Mesenchymal stem cell (in vitro differentiated cells and primary cell): ENCODE results near the gene FRZB.

ENCODE experiments used
- DNase-seq: peaks from one replicate; pipeline ENCODE4 v3.0.0-alpha.2; 2013
- H2AFZ ChIP-seq: one replicate; pipeline ENCODE4 v1.6.1; 2013; ENCODE audit warnings: low read depth, mild to moderate bottlenecking, control low read depth, inconsistent platforms, low read length, moderate library complexity
- H2AK5ac ChIP-seq: 2 replicates; pipeline ENCODE4 v1.6.1; 2013; ENCODE audit warnings: low read length, moderate library complexity, mild to moderate bottlenecking, inconsistent platforms; ENCODE audit not compliant: severe bottlenecking
- H2BK120ac ChIP-seq: one replicate; pipeline ENCODE4 v1.6.1; 2013; ENCODE audit warnings: low read depth, mild to moderate bottlenecking, inconsistent platforms, low read length, moderate library complexity
- H2BK12ac ChIP-seq, 2 experiments: one replicate each; pipeline ENCODE4 v1.6.1; 2013; ENCODE audit warnings: inconsistent platforms in 2 of 2, low read length in 2 of 2, mild to moderate bottlenecking in 2 of 2, moderate library complexity in 2 of 2, control low read depth in 1 of 2
- H2BK15ac ChIP-seq: one replicate; pipeline ENCODE4 v1.6.1; 2013; ENCODE audit warnings: mild to moderate bottlenecking, low read depth, inconsistent platforms; ENCODE audit not compliant: poor library complexity, severe bottlenecking
- H2BK5ac ChIP-seq: 2 replicates; pipeline ENCODE4 v1.6.1; 2013; ENCODE audit warnings: low read depth, mild to moderate bottlenecking, low read length, control low read depth, inconsistent platforms; ENCODE audit not compliant: poor library complexity, severe bottlenecking
- H3K14ac ChIP-seq, 2 experiments: one replicate each; pipeline ENCODE4 v1.6.1; 2013; ENCODE audit warnings: inconsistent platforms in 2 of 2, low read length in 2 of 2, control low read depth in 1 of 2, mild to moderate bottlenecking in 1 of 2, moderate library complexity in 1 of 2
- H3K18ac ChIP-seq, 2 experiments: one replicate each; pipeline ENCODE4 v1.6.1; 2013; ENCODE audit warnings: inconsistent platforms in 2 of 2, low read length in 2 of 2, control low read depth in 1 of 2, low read depth in 1 of 2, mild to moderate bottlenecking in 1 of 2
- H3K23ac ChIP-seq, 2 experiments: one replicate each; pipeline ENCODE4 v1.6.1; 2013; ENCODE audit warnings: inconsistent platforms in 2 of 2, low read length in 2 of 2, mild to moderate bottlenecking in 2 of 2, moderate library complexity in 2 of 2, control low read depth in 1 of 2
- H3K27ac ChIP-seq: 2 replicates; pipeline ENCODE4 v1.5.1; 2013; ENCODE audit warnings: mild to moderate bottlenecking, moderate library complexity, low read length, control low read depth, inconsistent platforms; ENCODE audit not compliant: poor library complexity, severe bottlenecking
- H3K27me3 ChIP-seq, 2 experiments: 2 replicates each; pipeline versions ENCODE4 v1.6.1 to v1.7.0; 2013; ENCODE audit warnings: low read length in 2 of 2, mild to moderate bottlenecking in 2 of 2, moderate library complexity in 2 of 2, control low read depth in 1 of 2, inconsistent platforms in 1 of 2; ENCODE audit not compliant: control insufficient read depth in 1 of 2, insufficient read depth in 1 of 2
- H3K36me3 ChIP-seq, 2 experiments: 2 replicates each; pipeline versions ENCODE4 v1.6.1 to v1.7.0; 2013; ENCODE audit warnings: low read length in 2 of 2, control low read depth in 1 of 2, inconsistent platforms in 1 of 2, low read depth in 1 of 2, mild to moderate bottlenecking in 1 of 2; ENCODE audit not compliant: insufficient read depth in 2 of 2, control insufficient read depth in 1 of 2
- H3K4ac ChIP-seq, 2 experiments: one replicate each; pipeline ENCODE4 v1.6.1; 2013; ENCODE audit warnings: inconsistent platforms in 2 of 2, low read length in 2 of 2, mild to moderate bottlenecking in 2 of 2, moderate library complexity in 2 of 2, control low read depth in 1 of 2, low read depth in 1 of 2
- H3K4me1 ChIP-seq: 2 replicates; pipeline ENCODE4 v1.6.1; 2013; ENCODE audit warnings: low read depth, low read length, control low read depth; ENCODE audit not compliant: control insufficient read depth, insufficient read depth
- H3K4me2 ChIP-seq: 2 replicates; pipeline ENCODE4 v1.6.1; 2013; ENCODE audit warnings: low read length, mild to moderate bottlenecking, inconsistent platforms; ENCODE audit not compliant: poor library complexity, severe bottlenecking
- H3K4me3 ChIP-seq, 2 experiments: 2 replicates each; pipeline versions ENCODE4 v1.5.1 to v1.7.0; 2013; ENCODE audit warnings: low read length in 2 of 2, mild to moderate bottlenecking in 2 of 2, control low read depth in 1 of 2, low read depth in 1 of 2; ENCODE audit not compliant: insufficient read depth in 1 of 2
- H3K79me1 ChIP-seq: replicated peaks from 2 replicates; pipeline ENCODE4 v1.6.1; 2013; ENCODE audit warnings: mild to moderate bottlenecking, control low read depth, low read length, inconsistent platforms; ENCODE audit not compliant: poor library complexity, severe bottlenecking
- H3K9ac ChIP-seq: 2 replicates; pipeline ENCODE4 v1.7.0; 2013; ENCODE audit warnings: mild to moderate bottlenecking, low read length, moderate library complexity
- H3K9me3 ChIP-seq: 2 replicates; pipeline ENCODE4 v1.7.0; 2013; ENCODE audit warnings: mild to moderate bottlenecking, low read length; ENCODE audit not compliant: control insufficient read depth
- H4K8ac ChIP-seq: one replicate; pipeline ENCODE4 v1.6.1; 2013; ENCODE audit warnings: inconsistent platforms, mild to moderate bottlenecking, low read length, moderate library complexity
- H4K91ac ChIP-seq: one replicate; pipeline ENCODE4 v1.6.1; 2013; ENCODE audit warnings: mild to moderate bottlenecking, low read length, inconsistent platforms
- WGBS: methylation state at CpG from one replicate; pipeline ENCODE4 v1.1.7; 2013; ENCODE audit warnings: mixed read lengths; 5-methylcytosine and 5-hydroxymethylcytosine counted together

Gene FRZB

GRCh38 chr2:182852801-182853200 lies 13.6 kb downstream of the FRZB start:
- Histone ChIP-seq H3K23ac (no peak overlapping the region), H3K4me3 (no peak overlapping the region), H3K27ac (no peak overlapping the region), H3K4ac (no peak overlapping the region), H2BK120ac (no peak overlapping the region), H3K4me1 (peaks cover 1% of the 10 kb centered on the region), H2AFZ (no peak overlapping the region), H4K91ac (no peak overlapping the region), H3K4me2 (no peak overlapping the region), H3K79me1 (no peaks in the 10 kb centered on the region), H3K14ac (no peak overlapping the region), H4K8ac (no peak overlapping the region), H2BK15ac (no peak overlapping the region), H2BK5ac (no peak overlapping the region), H3K36me3 (no peaks in the 10 kb centered on the region), H3K27me3 (no peaks in the 10 kb centered on the region), H3K9me3 (no peaks in the 10 kb centered on the region), H2BK12ac (no peak overlapping the region), H3K18ac (no peak overlapping the region), H3K9ac (no peak overlapping the region), H2AK5ac (no peak overlapping the region)
- DNase-seq, result no peak
- WGBS, result no CpG with 5 or more reads among the region's 1 CpG

GRCh38 chr2:182852090-182852489 lies 14.3 kb downstream of the FRZB start:
- Histone ChIP-seq H3K9me3 (no peaks in the 10 kb centered on the region), H2AK5ac (no peak overlapping the region), H3K4me1 (peaks cover 1% of the 10 kb centered on the region), H3K4me3 (no peak overlapping the region), H2BK12ac (peak overlapping the region in 1 of 2 experiments; percentile 83), H3K14ac (no peak overlapping the region), H2BK5ac (no peak overlapping the region), H2BK120ac (no peak overlapping the region), H3K23ac (no peak overlapping the region), H3K27ac (no peak overlapping the region), H3K36me3 (no peaks in the 10 kb centered on the region), H3K79me1 (no peaks in the 10 kb centered on the region), H4K8ac (no peak overlapping the region), H3K4ac (no peak overlapping the region), H2AFZ (no peak overlapping the region), H4K91ac (no peak overlapping the region), H3K4me2 (no peak overlapping the region), H3K9ac (no peak overlapping the region), H2BK15ac (no peak overlapping the region), H3K18ac (no peak overlapping the region), H3K27me3 (no peaks in the 10 kb centered on the region)
- no peak for DNase-seq
- WGBS, result no CpG with 5 or more reads among the region's 1 CpG

GRCh38 chr2:182845794-182846417 lies 20.5 kb downstream of the FRZB start:
- Histone ChIP-seq H3K14ac (no peak overlapping the region), H3K9me3 (no peaks in the 10 kb centered on the region), H3K4me3 (no peak overlapping the region), H3K27ac (no peak overlapping the region), H3K79me1 (no peaks in the 10 kb centered on the region), H2BK5ac (no peak overlapping the region), H3K9ac (peak overlapping the region; percentile 17), H4K91ac (no peak overlapping the region), H3K27me3 (no peaks in the 10 kb centered on the region), H3K4me2 (no peak overlapping the region), H4K8ac (no peak overlapping the region), H3K4ac (no peak overlapping the region), H2BK120ac (no peak overlapping the region), H3K4me1 (no peaks in the 10 kb centered on the region), H2BK12ac (no peak overlapping the region), H3K23ac (no peak overlapping the region), H2AK5ac (no peak overlapping the region), H2BK15ac (no peak overlapping the region), H2AFZ (no peak overlapping the region), H3K36me3 (no peaks in the 10 kb centered on the region), H3K18ac (no peak overlapping the region)
- 98% methylated on average over 3 of the region's 3 CpGs for WGBS
- no peak for DNase-seq

GRCh38 chr2:182836451-182836850 lies 30.0 kb downstream of the FRZB start:
- H2BK120ac ChIP-seq, result no peak overlapping the region
- H2BK5ac ChIP-seq, result no peak overlapping the region
- H3K27me3 ChIP-seq, result no peaks in the 10 kb centered on the region
- no peaks in the 10 kb centered on the region for H3K4me1 ChIP-seq
- no peak overlapping the region for H4K91ac ChIP-seq
- no peaks in the 10 kb centered on the region for H3K36me3 ChIP-seq
- DNase-seq, result no peak
- H2BK12ac ChIP-seq, result no peak overlapping the region
- no peak overlapping the region for H3K18ac ChIP-seq
- WGBS, result 94% methylated on average over 3 of the region's 3 CpGs
- H3K4me3 ChIP-seq, result no peak overlapping the region
- no peak overlapping the region for H3K23ac ChIP-seq
- H3K27ac ChIP-seq, result no peak overlapping the region
- no peak overlapping the region for H3K4me2 ChIP-seq
- H2AFZ ChIP-seq, result no peak overlapping the region
- H2BK15ac ChIP-seq, result no peak overlapping the region
- no peak overlapping the region for H3K9ac ChIP-seq
- no peaks in the 10 kb centered on the region for H3K9me3 ChIP-seq
- no peaks in the 10 kb centered on the region for H3K79me1 ChIP-seq
- H3K4ac ChIP-seq, result no peak overlapping the region
- no peak overlapping the region for H2AK5ac ChIP-seq
- H4K8ac ChIP-seq, result no peak overlapping the region
- H3K14ac ChIP-seq, result no peak overlapping the region
